Endothelial cell of umbilical vein (primary cell): ENCODE data around the gene NKG7.

Source experiments
- EZH2 ChIP-seq: IDR thresholded peaks from 2 replicates; pipeline ENCODE4 v1.6.1; 2012; ENCODE audit warnings: borderline replicate concordance, low read depth, mild to moderate bottlenecking, moderate library complexity, low read length, inconsistent platforms; ENCODE audit not compliant: severe bottlenecking
- FOS ChIP-seq: IDR thresholded peaks from 2 replicates; pipeline ENCODE4 v1.6.1; 2011; ENCODE audit warnings: mild to moderate bottlenecking, low read length, moderate library complexity, borderline replicate concordance; ENCODE audit not compliant: insufficient read depth
- GATA2 ChIP-seq: IDR thresholded peaks from 2 replicates; pipeline ENCODE4 v1.7.0; 2011; ENCODE audit warnings: low read depth, mild to moderate bottlenecking, moderate library complexity, mixed read lengths, low read length; ENCODE audit not compliant: insufficient read length, insufficient read depth
- JUN ChIP-seq: IDR thresholded peaks from 2 replicates; pipeline ENCODE4 v1.6.1; 2011; ENCODE audit warnings: borderline replicate concordance, low read depth; ENCODE audit not compliant: insufficient read length, insufficient read depth
- MYC ChIP-seq: IDR thresholded peaks from one replicate; pipeline ENCODE4 v1.6.1; 2011; ENCODE audit warnings: mild to moderate bottlenecking, low read depth, low read length
- POLR2A ChIP-seq: IDR thresholded peaks from 2 replicates; pipeline ENCODE4 v1.6.1; 2012; ENCODE audit warnings: low read depth, mild to moderate bottlenecking, control low read depth, low read length
- POLR2AphosphoS5 ChIP-seq: IDR thresholded peaks from 2 replicates; pipeline ENCODE4 v1.6.1; 2012; ENCODE audit warnings: low read depth, mild to moderate bottlenecking, control low read depth, low read length, moderate library complexity; ENCODE audit not compliant: insufficient read depth
- TF ChIP-seq, protein P1 (sequence below), 2 donors: IDR thresholded peaks; 1 replicate in 1 of 2; 2 replicates in 1 of 2; pipeline ENCODE4 v1.5.1; 2011; ENCODE audit warnings: low read length in 2 of 2, mild to moderate bottlenecking in 2 of 2, moderate library complexity in 2 of 2, control low read depth in 1 of 2, inconsistent platforms in 1 of 2, low read depth in 1 of 2; ENCODE audit not compliant: insufficient read depth in 1 of 2; ENCODE audit errors: extremely low read depth in 1 of 2
- TF ChIP-seq, protein P2 (sequence below): IDR thresholded peaks from 2 replicates; pipeline ENCODE4 v1.6.1; 2011; ENCODE audit not compliant: insufficient read depth, insufficient read length

DNA sequence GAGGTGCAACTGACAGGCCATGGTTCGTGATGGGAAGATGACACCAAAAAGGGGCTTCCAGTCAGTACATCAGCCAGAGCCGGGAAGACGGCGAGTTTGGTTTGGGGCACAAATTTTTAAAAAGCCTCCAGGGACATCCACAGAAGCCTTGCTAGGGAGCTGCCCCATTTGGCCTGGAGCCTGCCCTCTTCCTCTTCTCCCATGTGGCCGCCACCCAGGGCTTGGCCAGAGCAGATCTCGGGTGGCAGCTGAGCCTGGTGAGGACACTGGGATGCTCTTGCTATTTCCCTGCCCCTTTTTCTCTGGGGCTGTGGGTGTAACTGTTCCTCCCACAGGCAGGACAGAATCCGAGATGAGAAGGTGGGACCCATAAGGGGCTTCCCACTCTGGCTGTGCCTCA is 14.5 kb downstream of the NKG7 start:
- TF ChIP-seq, protein P1, sequence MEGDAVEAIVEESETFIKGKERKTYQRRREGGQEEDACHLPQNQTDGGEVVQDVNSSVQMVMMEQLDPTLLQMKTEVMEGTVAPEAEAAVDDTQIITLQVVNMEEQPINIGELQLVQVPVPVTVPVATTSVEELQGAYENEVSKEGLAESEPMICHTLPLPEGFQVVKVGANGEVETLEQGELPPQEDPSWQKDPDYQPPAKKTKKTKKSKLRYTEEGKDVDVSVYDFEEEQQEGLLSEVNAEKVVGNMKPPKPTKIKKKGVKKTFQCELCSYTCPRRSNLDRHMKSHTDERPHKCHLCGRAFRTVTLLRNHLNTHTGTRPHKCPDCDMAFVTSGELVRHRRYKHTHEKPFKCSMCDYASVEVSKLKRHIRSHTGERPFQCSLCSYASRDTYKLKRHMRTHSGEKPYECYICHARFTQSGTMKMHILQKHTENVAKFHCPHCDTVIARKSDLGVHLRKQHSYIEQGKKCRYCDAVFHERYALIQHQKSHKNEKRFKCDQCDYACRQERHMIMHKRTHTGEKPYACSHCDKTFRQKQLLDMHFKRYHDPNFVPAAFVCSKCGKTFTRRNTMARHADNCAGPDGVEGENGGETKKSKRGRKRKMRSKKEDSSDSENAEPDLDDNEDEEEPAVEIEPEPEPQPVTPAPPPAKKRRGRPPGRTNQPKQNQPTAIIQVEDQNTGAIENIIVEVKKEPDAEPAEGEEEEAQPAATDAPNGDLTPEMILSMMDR (IDR thresholded peaks at IDR 0.05; ENCODE audit: extremely low read depth in 1 of 2, insufficient read depth in 1 of 2, low read depth in 1 of 2, low read length in 2 of 2) = no peak
- no peak for TF ChIP-seq EZH2
- no peak for TF ChIP-seq POLR2AphosphoS5
- no peak for TF ChIP-seq FOS
- no peak for TF ChIP-seq POLR2A
- TF ChIP-seq, protein P2, sequence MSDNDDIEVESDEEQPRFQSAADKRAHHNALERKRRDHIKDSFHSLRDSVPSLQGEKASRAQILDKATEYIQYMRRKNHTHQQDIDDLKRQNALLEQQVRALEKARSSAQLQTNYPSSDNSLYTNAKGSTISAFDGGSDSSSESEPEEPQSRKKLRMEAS = no peak
- no peak for TF ChIP-seq JUN
- no peak for TF ChIP-seq GATA2
- no peak for TF ChIP-seq MYC
